ENCODE measurements around the gene PAQR5.
"Not testable (repeated sequence)": the region's sequence is repeated elsewhere in the genome, so short reads cannot be mapped to it uniquely, and the experiment has no call there.

PAQR5 gene

GRCh38 chr15:69314736-69315135 lies 16.0 kb downstream of the PAQR5 start:
- in situ Hi-C loops (cut with MboI; ENCODE audit: low sequenced_read_pairs), result no loop called here

- in situ Hi-C loops (cut with MboI; ENCODE audit: low sequenced_read_pairs), result no loop called here
These were observed 16.8 kb downstream of the PAQR5 start for GRCh38 chr15:69315402-69316110.

- in situ Hi-C loops (cut with MboI; ENCODE audit: low sequenced_read_pairs), result no loop called here
These were observed 17.6 kb downstream of the PAQR5 start for GRCh38 chr15:69316291-69316690.

- in situ Hi-C loops (cut with MboI; ENCODE audit: low sequenced_read_pairs), result no loop called here
These were observed 18.7 kb downstream of the PAQR5 start for GRCh38 chr15:69317392-69317841.

GRCh38 chr15:69318033-69318432 lies 19.3 kb downstream of the PAQR5 start:
- in situ Hi-C loops (cut with MboI; ENCODE audit: low sequenced_read_pairs), result no loop called here

- in situ Hi-C loops (cut with MboI; ENCODE audit: low sequenced_read_pairs), result no loop called here
These were observed 21.0 kb downstream of the PAQR5 start for GRCh38 chr15:69319384-69320375.

- in situ Hi-C loops (cut with MboI; ENCODE audit: low sequenced_read_pairs), result no loop called here
These were observed 22.4 kb downstream of the PAQR5 start for GRCh38 chr15:69320977-69321554.

GRCh38 chr15:69323893-69324430 lies 25.2 kb downstream of the PAQR5 start:
- in situ Hi-C loops (cut with MboI; ENCODE audit: low sequenced_read_pairs), result no loop called here

GRCh38 chr15:69324565-69324964 lies 25.9 kb downstream of the PAQR5 start:
- in situ Hi-C loops (cut with MboI; ENCODE audit: low sequenced_read_pairs), result no loop called here

- in situ Hi-C loops (cut with MboI; ENCODE audit: low sequenced_read_pairs), result no loop called here
These were observed 26.8 kb downstream of the PAQR5 start for GRCh38 chr15:69325456-69325971.

GRCh38 chr15:69328080-69328479 lies 29.4 kb downstream of the PAQR5 start:
- in situ Hi-C loops (cut with MboI; ENCODE audit: low sequenced_read_pairs), result no loop called here

- in situ Hi-C loops (cut with MboI; ENCODE audit: low sequenced_read_pairs), result no loop called here
These were observed 30.0 kb downstream of the PAQR5 start for GRCh38 chr15:69328739-69329138.

GRCh38 chr15:69337138-69337537 lies 38.4 kb downstream of the PAQR5 start:
- in situ Hi-C loops (cut with MboI; ENCODE audit: low sequenced_read_pairs), result no loop called here

- in situ Hi-C loops (cut with MboI; ENCODE audit: low sequenced_read_pairs), result no loop called here
These were observed 40.0 kb downstream of the PAQR5 start for GRCh38 chr15:69338535-69339213.

GRCh38 chr15:69339214-69339543 lies 40.5 kb downstream of the PAQR5 start:
- in situ Hi-C loops (cut with MboI; ENCODE audit: low sequenced_read_pairs), result not testable (repeated sequence)

- in situ Hi-C loops (cut with MboI; ENCODE audit: low sequenced_read_pairs), result no loop called here
These were observed 41.7 kb downstream of the PAQR5 start for GRCh38 chr15:69340243-69340900.

- in situ Hi-C loops (cut with MboI; ENCODE audit: low sequenced_read_pairs), result no loop called here
These were observed 42.6 kb downstream of the PAQR5 start for GRCh38 chr15:69341356-69341755.

- in situ Hi-C loops (cut with MboI; ENCODE audit: low sequenced_read_pairs), result no loop called here
These were observed 43.9 kb downstream of the PAQR5 start for GRCh38 chr15:69342460-69343076.

GRCh38 chr15:69343133-69343532 lies 44.4 kb downstream of the PAQR5 start:
- in situ Hi-C loops (cut with MboI; ENCODE audit: low sequenced_read_pairs), result no loop called here

- in situ Hi-C loops (cut with MboI; ENCODE audit: low sequenced_read_pairs), result no loop called here
These were observed 45.5 kb downstream of the PAQR5 start for GRCh38 chr15:69344238-69344637.
